Fibroblast of skin of right quadriceps (primary cell): ENCODE data around the gene AMBRA1.

Experiments used
- DNase-seq: peaks from one replicate; pipeline ENCODE4 v3.0.0-alpha.2; 2013

AMBRA1 gene

DNA sequence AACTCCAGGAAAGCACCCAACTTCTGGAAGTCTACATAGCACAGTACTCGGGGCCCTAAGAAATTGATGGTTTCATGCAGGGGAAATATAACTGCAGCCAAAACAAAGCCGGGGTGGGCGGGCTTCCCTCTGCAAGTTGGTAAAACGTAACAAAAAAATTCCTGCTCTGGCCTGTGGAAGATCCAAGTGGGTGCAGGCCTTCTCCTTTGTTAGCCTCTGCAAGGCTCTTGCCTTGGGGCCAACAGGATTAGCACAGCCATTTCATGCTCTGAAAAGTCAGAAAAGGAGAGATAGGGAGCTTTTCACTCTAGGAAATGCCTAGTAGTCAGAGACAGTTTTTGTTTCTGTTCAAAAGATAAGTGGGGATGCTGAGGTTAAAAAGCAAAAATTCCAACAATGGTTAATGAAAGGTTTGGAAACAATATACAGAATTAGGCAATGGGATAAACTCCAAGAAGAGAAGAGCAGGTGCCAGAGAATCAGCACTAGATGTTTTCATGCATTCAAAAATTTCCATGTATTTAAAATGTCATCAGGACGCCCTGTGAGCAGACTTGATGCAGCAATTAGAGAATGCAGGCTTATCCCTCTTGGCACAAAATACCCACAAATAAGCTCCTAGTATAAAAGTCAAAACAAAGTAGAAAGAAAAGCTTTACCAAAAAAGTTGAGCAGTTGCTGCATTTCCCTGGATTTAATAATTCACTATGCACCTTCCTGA, 130.0 kb downstream of the AMBRA1 start:
- no peak for DNase-seq

DNA sequence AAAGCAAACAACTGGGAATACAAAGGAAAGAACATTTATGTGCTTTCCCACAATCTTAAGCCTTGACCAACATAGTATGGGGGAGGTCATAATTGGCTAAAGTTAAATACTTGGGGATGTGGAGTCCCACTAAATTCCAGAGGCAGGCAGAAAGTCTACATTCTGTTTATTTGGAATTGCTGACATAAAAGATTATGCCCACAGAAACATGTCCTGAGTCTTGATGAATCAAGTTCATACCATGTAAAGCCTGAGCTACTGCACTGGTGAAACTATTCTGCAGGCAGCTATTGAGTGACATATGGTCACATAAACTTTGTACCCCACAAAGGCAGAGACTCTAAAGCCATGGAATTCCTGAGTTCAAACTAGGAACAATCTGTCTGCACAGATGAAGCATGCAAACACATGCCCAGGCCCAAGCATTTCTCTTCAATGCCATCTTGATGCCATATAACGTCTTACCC, 132.3 kb downstream of the AMBRA1 start:
- DNase-seq: peak; percentile 46

DNA sequence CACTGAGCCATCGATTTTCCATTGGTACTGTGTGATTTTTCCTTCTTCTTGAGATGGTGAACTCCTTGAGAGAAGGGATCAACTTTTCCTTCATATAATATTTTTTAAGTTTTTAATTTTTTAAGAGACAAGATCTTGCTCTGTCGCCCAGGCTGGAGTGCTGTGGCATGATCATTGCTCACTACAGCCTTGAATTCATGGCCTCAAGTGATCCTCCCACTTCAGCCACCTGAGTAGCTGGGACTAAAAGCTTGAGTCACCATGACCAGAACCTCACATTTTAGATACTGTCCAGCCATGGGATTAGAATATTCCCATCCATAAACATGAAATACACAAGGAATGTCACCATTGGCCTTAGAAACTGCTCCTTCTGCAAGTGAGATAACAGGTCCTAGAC, 135.3 kb downstream of the AMBRA1 start:
- no peak for DNase-seq

DNA sequence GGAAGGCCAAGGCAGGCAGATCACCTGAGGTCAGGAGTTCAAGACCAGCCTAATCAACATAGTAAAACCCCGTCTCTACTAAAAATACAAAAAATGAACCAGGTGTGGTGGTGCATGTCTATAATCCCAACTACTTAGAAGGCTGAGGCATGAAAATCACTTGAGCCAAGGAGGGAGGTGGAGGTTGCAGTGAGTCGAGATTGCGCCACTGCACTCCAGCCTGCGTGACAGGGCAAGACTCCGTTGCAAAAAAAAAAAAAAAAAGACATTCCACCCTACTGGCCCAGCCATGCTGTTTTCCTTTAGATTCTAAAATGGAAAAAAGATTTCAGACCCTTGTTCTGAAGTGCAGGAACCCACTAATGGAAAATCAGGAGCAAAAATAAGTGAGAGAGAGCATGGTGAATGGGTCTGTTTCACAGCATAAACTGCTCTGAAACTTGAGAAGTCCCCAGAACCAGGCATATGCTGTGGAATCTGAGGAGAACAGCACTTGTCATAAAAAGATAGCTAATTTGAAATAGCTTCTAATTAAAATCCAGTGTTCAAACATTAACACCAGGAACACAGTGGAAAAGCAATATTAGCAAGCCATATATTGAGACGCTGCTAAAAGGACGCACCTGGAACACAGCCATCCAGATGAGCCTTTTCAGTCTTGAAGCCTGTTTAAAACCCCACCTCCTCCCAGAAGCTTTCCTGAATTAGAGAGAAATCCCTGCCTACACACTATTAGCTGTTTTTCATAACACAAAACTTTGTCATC, 136.0 kb downstream of the AMBRA1 start:
- peak; percentile 6 for DNase-seq

DNA sequence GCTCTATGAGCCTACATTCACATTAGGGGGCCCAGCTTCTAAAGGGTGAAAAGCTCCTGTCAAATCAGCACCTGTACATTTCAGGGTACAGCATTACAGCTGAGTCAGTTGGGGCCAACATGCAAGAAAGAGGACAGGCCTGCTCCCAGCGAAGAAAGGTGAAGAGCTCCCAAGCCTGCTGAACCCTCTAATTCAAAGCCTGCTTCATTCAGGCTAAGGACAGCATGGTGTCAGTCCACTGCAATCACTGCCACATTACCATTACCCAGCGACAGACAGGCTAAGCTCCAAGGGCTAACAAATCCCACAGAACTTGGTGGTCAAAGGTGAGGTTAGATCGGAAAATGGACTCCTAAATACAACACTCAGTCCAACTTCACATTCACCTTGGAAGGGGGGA, 136.8 kb downstream of the AMBRA1 start:
- DNase-seq: no peak

DNA sequence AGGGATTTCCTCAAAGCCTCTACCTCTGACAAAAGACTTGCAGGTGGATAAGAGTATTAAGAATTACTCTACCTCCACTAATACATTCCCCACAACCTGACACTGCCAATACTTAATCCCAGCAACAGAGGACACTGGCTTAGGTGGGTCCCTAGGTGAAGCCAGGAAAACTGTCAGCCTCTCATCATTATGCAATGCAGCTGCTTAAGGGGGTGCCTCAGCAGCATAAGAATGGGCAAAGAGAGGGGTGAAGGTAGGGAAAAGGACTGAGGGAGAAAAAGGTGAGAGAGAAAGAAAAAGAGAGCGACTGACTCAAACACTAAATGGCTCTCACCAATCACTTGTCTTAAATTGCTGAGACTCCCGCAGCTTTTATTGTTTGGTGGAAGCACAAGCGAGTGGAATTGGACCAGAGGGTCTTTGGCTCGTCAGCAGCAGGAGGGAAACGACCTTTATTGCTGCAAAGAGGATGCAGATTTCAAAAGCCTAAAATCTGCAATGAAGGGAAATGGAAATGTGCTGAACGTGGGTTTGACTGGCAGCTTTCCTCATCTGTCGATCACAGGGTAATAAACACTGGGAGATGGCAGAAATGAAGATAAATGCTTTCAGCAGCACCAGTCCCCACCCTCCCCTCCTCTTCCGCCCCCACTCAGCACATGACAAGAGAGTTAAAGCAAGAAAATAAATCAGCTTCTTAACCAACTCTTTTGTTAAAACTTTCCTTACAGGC, 137.4 kb downstream of the AMBRA1 start:
- no peak for DNase-seq

DNA sequence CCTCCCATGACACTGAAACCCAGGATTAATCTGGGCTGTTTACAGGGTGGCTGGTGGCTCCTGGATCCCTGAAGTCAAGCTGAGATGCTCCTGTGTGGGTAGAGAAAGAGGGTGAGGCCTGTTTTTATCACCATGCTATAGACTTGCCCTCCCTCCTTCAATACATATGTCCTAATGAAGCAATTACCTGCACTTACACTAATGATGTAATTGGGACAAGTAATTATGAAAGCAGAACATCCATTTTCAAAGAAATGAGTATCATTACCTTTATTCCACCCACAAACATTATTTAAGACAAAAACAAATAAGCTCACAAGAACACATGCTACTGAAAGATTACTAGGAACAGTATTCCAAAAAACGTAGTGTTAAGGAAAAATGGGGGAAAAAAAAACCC, 138.0 kb downstream of the AMBRA1 start:
- no peak for DNase-seq

DNA sequence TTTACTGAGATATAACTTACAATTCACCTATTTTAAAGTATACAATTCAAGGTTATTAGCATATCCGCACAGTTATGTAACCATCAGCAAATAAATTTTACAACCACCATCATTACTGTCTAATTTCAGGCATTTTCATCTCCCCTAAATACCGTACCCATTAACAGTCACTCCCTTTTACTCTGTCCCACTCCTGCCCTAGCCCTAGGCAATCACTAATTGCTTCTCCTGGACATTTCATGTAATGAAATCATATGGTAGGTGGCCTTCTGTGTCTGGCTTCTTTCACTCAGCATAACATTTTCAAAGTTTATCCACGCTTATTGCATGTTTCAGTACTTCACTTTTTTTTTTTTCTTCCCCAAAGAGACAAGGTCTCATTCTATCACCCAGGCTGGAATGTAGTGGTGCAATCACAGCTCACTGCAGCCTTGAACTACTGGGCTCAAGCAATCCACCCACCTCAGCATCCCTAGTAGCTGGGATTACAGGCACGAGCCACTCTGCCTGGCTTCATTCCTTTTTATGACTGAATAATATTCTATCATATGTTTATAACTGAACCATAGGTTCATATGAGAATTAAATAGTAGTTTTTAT, 140.8 kb downstream of the AMBRA1 start:
- DNase-seq: no peak

DNA sequence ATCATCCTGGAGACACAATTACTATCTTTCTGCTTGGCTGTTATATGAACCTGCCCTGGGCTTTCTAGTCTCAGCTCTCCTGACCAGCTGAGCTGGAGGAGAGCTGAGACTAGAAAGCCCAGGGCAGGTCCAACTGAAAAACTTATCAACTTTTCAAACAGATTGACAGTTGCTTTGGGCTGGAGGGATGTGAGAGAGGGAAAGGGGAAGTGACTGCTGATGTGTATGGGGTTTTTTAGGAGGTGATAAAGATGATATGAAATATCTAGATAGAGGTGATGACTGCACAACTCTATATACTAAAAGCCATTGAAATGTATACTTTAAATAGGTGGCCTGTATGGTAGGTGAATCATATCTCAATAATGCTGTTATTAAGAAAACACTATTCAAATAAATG, 142.1 kb downstream of the AMBRA1 start:
- DNase-seq: no peak

DNA sequence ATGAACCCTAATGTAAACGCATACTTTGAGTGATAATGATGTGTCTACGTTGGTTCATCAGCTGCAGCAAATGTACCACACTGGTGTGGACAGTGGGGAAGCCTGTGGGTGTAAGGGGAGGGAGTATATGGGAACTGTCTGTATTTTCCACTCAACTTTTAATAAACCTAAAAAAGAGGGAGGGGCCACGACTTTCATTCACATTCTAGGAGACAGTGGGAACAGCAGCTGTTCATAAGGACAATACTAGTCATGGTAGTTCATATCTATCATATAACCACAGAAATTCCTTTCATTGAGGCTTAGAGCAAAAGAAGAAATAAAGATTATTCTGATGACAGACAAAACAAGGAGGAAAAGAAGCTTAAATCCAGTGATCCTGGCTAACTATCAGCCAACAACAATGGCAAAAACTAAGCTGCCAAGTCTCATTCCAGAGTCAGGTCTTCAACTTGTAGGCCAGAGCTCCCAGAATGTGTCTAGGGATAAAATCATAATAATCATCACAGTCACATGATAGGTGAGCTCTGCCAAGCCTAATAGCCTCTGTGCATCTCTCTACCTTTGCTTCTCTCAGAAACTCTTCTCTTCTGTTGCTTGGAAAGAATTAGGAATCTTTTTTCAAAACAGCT, 142.9 kb downstream of the AMBRA1 start:
- no peak for DNase-seq

DNA sequence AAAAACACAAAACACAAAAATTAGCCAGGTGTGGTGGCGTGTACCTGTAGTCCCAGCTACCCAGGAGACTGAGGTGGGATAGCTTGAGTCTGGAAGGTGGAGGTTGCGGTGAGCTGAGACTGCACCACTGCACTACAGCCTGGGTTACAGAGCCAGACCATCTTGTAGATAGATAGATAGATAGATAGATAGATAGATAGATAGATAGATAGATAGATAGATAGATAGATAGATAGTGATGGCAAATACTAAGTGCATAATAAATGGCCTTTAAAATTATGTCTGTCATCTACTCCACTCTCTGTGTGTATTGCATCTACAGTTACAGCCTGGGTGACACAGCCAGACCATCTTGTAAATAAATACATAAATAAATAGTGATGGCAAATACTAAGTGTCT, 146.3 kb downstream of the AMBRA1 start:
- DNase-seq: no peak

DNA sequence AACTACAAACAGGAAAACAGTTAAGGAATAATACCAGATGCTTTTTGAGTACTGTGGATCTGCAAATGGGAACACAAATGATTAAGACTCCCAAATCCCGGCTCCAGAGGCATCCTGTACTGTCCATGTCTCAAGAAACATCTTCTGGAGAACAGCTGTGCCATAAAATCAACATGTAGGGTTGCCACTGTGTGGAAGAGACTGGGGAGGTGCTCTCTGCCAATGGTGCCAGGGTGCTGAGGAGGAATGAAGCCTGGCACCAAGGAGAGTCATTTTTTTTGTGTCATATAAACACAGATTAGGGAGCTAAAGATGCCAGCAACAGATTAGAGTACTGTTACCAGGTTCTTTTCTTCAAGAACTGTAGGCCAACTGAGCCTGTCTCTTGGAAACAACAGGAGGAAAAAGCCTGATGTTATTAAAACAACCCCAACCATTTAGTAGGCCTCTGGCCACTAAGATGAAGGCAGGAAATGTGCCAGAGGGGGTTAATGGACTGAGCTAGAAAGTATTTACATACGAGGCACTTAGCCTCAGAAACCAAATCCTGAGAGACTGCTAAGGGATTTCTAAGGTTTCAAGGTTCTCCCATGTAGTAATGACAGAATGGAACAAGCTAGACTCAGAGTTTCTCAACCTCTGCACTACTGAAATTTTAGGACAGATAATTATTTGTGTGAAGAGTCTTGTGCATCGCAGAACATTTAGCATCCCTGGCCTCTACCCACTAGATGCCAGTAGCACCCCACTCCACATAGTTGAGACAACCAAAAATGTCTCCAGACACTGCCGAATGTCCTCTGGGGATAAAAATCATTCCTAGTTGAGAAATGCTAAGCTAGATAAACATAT, 147.7 kb downstream of the AMBRA1 start:
- peak; percentile 14 for DNase-seq

DNA sequence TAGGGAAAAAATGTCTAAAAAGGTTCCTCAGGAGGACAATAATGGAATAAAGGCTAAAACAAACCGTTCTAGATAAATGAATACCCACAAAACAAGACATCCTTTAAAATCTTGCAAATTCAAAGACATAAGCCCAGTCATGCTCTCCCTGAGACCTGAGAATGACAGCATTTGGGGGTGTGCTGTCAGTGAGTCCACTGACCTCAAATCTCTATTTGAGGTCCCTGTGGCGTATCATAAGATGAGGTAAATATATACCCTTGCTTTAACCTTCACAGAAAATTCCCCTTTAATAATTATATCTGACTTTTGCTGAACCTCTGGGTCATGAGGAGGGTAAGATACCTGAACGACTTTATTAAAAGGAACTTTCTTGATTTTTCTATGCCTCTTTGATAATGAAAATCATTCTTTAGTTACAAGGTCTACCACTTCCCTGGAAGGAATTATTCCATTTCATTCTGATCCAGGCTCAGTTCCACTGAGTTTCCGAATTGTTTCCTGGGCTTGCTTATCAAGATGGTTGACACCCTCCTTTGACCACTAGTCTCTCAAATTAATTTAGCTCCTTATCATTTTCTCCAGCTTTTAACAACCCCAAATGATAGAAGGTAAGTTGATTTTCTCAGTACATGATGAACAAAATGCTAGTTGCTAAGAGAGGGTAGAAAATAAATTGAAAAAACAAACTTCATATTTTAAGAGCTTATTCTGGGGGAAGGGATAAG, 148.5 kb downstream of the AMBRA1 start:
- DNase-seq: no peak

DNA sequence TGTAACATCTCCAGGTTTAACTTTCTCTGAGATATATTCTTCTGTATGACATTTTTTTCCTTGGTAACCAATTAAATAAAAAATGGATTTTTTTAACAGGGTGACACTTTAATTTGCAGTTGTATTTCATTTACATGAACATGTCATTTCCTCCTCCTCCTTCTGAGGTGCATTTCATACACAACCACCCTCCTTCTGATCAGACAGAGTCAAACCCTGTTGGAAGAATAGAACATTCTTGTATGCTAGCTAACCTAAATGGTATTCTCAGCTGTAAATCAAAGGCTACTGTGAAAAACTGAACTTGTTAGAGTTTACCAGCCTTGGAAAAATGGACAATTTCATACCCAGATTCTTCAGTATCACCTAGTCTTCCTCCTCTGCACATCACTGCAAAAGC, 149.5 kb downstream of the AMBRA1 start:
- peak; percentile 12 for DNase-seq

DNA sequence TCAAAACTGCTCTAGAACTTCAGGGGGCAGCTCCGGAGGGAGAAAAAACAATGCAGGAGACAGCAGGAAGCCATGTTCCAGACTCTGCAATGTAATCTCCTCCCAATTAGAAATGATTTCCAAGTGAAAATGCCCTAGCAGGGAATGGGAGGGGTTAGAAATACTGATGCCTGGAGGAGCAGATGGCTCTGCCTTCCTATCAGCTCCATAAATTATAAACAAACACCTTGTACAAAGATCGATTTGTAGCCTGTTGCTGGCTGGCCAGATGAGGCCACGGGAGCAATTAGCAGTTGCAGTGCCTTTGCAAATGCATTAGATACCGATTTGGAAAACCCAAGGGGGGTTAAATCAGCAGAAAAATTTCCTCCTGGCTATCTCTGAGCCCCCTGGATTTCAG, 155.6 kb downstream of the AMBRA1 start:
- DNase-seq: no peak

DNA sequence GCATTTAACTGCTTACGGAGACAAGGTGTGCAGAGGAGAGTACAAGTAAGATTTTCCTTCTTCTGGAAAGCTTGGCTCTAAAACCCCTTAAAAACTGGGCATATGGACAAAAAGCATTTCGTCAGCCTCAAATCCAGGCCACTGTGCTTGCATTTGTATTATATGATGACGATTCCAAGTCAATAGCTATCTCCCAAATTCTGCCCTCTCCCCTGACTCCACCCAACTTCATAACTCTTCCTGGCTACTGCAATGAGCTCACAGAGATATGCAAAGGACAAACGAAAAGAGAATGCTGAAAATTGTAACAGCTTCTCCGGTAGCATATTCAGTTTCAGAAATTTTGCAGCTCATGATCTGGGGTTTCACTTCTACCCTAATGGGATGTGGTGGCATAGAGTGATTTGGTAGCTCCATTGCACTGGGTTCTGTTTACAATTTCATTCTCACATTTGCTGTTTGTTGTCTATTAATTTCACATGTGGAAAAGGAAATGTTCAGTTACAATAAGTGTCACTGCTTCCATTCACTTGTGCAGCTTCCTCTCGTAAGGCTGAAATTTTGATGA, 156.6 kb downstream of the AMBRA1 start:
- no peak for DNase-seq

DNA sequence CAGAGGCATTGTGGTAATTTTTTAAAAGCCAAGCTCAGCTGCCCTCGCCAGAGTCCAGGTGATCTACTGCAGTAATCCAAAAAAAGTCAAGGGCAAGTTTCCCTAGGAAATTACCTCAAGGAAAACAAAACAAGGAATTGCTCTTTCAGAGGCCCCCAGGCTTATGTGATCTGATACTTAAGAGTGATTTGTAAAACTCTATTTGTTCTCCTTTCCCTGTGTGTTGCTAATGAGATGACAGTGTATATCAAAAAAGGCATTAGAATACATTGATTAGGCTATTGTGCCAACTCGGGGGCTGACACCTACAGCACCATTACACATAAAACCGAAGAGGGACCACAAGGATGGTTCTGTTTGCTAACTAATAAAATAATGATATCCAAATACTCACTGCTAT, 157.7 kb downstream of the AMBRA1 start:
- no peak for DNase-seq

DNA sequence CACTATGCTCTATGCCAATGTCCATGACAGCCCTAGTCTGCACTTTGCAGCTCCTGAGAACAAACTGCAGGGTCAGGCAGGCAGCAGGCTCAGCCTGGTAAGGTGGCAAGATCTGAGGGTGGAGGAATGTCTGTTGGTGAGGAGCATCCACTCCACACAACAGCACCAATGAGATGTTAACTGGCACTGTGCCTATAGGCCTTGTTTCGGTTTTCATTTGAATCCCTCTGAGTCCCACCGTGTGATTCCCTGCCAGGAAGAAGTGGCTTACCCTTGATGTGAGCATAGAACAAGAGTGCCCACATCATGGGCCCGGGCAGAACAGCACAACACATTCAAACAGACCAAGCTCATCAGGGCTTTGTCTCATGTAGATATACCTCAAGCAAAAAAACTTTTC, 158.1 kb downstream of the AMBRA1 start:
- DNase-seq: no peak

DNA sequence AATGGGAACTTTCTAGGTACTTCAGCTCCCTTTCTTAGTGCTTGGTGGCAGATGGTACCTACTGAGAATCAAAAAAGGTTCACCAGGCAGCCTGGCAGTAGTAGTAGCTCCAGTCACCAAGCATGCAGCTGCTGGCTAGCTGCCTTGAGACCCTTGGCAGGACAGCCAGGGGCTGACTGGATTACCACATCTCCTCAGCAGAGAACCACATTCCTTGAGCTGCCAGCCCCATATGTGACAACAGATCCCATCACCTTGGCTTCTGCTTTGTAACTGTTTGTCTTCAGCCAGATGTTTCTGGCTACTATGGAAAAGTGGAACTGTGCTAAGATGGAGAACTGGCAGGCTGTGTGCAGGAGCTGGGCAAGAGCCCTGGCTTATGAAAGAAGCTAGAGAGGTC, 162.6 kb downstream of the AMBRA1 start:
- DNase-seq: no peak

DNA sequence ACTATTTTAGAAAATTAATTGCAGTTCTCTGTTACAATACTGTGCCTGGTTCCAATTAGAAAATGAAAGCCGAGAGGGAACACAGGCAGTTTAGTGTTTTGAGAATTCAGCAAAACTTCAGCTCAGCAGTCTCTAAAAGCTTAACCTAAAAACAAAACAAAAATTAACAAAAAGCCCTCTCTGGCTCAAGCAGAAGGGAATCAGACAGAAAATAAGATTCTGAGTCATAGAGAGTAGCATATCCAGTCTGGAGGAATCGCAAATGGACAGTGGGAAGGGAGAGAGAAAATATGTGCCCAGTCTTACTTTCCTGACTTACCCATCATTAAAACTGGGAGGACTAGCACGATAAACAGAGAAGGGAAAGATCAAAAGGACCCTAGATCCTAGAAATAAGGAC, 164.1 kb downstream of the AMBRA1 start:
- DNase-seq: no peak

DNA sequence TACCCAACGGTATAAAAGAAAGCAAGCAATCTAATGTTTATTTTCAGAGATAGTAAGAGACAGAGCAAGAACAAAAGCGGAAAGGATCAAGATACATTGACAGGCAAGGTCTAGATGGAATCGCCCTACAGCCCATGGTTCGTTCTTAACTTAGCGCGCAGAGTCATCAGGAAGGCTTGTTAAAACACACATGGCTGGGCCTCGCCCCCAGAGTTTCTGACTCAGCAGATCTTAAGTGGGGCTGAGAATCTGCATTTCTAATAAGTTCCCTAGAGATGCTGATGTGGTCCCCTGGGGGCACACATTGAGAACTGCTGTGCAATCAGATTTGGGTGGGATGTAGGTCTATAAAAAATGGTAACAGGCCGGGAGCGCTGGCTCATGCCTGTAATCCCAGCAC, 166.5 kb downstream of the AMBRA1 start:
- DNase-seq: no peak
